ENCODE results near the gene EPDR1.
"Not testable (repeated sequence)": the region's sequence is repeated elsewhere in the genome, so short reads cannot be mapped to it uniquely, and the experiment has no call there.

EPDR1 gene

GRCh38 chr7:37928878-37929277 is 8.4 kb downstream of the EPDR1 start:
- no peak for DNase-seq (ENCODE audit: low spot score)

GRCh38 chr7:37930226-37930948 is 9.9 kb downstream of the EPDR1 start:
- no peak for DNase-seq (ENCODE audit: low spot score)

DNA sequence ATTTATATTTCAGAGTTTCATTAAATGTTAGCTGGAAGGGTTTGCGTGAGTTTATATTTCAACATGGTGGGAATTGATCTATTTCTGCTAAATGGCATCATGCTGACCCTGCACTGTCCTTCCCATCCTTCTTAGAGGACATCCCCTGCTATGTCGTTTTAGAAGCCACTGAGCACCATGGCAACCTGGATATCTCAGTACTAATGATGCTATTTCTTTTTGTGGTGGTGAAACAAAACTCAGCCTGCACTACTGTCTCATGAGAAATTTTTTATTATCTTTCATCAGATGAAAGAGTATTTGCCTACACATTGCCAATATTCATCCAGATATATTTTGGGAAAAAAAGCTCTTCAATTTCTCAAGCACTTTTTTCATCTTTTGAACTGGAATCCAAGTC is 12.1 kb downstream of the EPDR1 start:
- DNase-seq (ENCODE audit: low spot score): no peak

GRCh38 chr7:37933018-37933566 is 12.7 kb downstream of the EPDR1 start:
- no peak for DNase-seq (ENCODE audit: low spot score)

GRCh38 chr7:37942934-37943610 is 22.6 kb downstream of the EPDR1 start:
- peak; percentile 40 for DNase-seq (ENCODE audit: low spot score)

- no peak for DNase-seq (ENCODE audit: low spot score)
Measured at GRCh38 chr7:37943905-37944736, 23.7 kb downstream of the EPDR1 start.

DNA sequence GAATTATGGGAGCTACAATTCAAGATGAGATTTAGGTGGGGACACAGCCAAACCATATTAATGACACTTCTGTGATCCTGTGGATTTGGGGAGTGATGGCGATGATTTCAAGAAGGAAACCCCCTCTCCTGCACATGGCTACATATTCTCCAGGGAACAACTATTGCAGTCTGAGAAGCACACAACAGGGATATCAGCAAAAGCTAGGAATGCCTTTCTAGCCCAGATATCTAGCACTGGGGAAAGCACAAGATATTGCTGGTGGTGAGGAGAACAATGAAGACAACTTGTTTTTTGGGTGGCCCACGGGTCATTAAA is 24.3 kb downstream of the EPDR1 start:
- no peak for DNase-seq (ENCODE audit: low spot score)

GRCh38 chr7:37945336-37945735 is 24.9 kb downstream of the EPDR1 start:
- DNase-seq (ENCODE audit: low spot score): no peak

DNA sequence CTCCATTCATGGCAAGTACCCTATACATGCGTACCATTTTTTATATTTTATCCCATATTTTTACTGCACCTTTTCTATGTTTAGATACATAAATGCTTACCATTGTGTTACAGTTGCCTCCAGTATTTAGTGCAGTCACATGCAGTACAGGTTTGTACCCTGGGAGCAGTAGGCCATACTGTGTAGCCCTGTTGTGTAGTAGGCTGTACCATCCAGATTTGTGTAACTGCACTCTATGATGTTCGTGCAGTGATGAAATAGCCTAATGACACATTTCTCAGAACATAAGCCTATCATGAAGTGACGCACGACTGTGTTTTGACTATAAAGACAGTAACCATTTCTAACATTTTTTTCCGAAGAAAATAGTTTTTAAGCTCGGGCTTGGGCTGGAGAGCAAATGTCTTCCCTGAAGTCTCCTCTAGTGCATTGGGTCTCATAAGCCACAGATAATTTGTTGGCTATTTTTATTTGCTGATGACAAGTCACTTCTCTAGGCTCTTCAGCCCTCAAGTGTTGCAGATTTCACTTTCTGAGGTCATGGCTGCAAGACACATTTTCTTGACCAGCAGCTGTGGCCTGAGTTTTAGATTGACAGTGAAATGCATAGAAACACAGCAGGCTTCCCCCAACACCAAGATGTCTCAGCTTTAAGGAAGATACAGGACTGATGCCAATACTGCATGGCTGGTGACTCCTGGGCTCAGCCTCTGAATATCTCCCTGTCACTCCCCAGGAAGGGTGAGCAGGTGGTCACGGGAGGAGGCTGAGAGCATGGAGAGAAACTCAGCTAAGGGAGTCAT is 26.9 kb downstream of the EPDR1 start:
- DNase-seq (ENCODE audit: low spot score): no peak

- no peak for DNase-seq (ENCODE audit: low spot score)
Measured at GRCh38 chr7:37947941-37948210, 27.4 kb downstream of the EPDR1 start.

DNA sequence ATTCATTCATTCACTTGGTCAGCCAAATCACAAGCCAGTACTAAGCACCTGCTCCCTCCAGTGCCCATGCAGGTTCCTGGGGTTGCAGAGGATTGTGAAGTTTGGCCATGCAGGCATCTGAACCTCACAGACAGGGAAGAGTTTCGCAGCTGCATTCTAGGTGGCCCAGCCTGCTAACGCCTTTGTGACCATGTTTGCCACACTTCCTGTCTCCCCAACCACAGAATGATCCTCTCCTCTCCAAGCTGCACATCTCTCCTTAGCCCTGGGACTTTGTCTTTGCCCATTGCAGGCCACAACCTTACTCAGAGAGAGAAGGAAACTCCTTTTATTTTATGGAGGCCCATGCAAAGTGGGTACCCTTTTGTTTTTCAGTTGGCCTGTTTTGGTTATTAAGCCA is 31.8 kb downstream of the EPDR1 start:
- DNase-seq (ENCODE audit: low spot score): no peak

- not testable (repeated sequence) for DNase-seq (ENCODE audit: low spot score)
Measured at GRCh38 chr7:37954217-37954616, 33.8 kb downstream of the EPDR1 start.

- DNase-seq (ENCODE audit: low spot score): no peak
Measured at GRCh38 chr7:37956791-37957190, 36.4 kb downstream of the EPDR1 start.

DNA sequence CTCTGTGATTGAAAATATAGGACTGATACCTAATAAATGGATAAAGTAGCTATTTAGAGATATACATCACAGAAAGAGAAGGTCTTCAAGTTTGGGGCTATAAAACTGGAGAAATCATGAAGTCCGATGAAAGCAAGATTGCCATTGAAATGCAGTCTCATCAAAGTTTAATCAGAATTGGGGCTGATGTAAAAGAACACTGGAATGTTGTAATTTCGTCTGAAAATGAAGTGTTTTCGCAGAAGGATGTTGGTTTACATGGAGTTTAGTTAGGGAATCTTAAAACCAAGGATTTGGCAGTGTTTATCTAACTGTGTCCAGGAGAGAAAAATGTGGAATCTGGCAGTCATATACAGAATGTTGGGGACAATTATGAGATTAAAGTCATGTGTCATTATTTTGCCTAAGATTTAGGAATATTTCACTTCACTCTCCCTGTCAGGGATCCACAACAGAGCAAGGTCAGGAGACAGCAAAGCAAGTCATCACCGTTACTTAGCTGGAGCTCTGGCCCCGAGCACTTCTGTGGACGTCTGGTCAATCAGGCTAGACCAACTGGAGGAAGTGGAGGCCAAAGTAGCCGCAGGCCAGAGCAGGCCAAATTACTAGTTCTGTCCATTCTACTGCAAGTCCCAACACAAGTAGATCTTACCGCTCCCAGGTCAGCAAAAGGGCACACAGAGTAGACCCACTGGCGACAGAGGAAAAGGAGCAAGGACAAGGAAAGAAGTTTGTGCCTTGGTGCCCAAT is 37.0 kb downstream of the EPDR1 start:
- no peak for DNase-seq (ENCODE audit: low spot score)

DNA sequence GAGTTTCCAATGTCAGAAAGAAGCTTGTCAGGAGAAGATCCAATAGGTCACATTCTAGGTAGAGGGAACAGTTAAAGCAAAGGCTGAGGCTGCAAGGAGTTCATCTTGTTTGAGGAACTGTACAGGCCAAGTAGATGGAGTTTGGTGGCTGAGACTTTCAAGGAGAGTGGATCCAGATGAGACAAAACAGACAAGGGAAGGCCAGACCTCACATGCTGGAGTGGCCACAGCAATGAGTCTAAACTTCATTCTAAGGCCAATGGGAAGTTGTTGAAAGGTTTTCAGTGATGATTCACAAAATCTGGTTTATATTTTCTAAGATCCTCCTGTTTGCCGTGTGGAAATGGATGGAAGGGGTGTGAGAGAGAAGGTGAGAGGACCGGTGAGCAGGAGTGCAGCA is 40.0 kb downstream of the EPDR1 start:
- no peak for DNase-seq (ENCODE audit: low spot score)

DNA sequence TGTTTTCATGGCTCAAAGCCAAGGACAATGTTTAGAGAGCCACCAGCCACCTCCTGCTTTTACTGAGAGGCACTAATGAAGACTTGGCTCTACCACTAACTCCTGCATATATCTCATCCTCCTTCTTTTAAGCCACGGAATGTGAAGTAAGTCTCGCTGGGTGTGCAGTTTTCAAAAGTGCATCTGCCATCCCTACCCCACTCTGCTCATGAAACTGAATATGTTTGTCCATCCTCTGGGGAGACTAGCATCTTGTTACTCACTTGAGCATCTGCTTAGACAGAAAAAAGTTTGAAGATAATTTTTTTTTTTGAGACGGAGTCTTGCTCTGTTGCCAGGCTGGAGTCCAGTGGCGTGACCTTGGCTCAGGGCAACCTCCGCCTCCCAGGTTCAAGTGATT is 40.8 kb downstream of the EPDR1 start:
- DNase-seq (ENCODE audit: low spot score): no peak

DNA sequence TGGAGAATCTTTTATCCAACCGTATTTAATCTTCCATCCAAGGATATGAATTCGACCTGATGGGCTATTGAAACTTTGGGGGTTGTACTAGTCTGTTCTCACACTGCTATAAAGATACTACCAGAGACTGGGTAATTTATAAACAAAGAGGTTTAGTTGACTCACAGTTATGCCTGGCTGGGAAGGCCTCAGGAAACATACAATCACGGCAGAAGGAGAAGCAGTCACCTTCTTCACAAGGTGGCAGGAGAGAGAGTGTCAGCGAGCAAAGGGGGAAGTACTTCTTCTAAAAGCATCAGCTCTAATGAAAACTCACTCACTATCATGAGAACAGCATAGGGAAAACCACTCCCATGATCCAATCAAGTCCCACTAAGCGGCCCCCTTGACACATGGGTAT is 43.8 kb downstream of the EPDR1 start:
- DNase-seq (ENCODE audit: low spot score): no peak

DNA sequence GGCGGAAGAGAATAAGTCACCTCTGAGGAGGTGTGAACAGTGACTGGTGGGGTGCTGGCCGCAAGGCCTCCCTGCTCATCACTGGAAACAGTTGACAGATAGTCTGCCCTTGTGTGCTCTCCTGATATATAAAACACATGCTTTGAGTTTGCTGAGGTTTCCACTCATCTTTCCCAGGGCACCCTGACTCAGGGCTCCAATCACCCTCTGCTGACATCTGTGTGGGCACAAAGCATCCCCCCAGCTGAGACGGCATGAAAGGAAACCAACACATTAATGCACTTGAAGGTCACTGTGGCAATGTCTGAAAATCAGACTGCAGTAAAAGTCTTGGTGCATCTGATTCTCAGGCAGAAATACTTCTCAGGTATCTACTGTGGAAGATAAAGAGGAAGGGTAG is 49.8 kb downstream of the EPDR1 start:
- no peak for DNase-seq (ENCODE audit: low spot score)

GRCh38 chr7:37971491-37971890 is 51.1 kb downstream of the EPDR1 start:
- no peak for DNase-seq (ENCODE audit: low spot score)

- no peak for DNase-seq (ENCODE audit: low spot score)
Measured at GRCh38 chr7:37973915-37974314, 53.5 kb downstream of the EPDR1 start.

GRCh38 chr7:37974711-37975110 is 54.3 kb downstream of the EPDR1 start:
- no peak for DNase-seq (ENCODE audit: low spot score)

GRCh38 chr7:37977243-37977642 is 56.8 kb downstream of the EPDR1 start:
- no peak for DNase-seq (ENCODE audit: low spot score)

Measured in HuH-7 (cell line).